ENCODE data around the gene VCX. TPM values are rescaled to one million over a fixed set of nuclear protein-coding genes. Genes with fewer than 3 reads are reported as not detected.

VCX gene
- total and polyA plus RNA-seq, 7 donors = not detected

GRCh38 chrX:7889135-7889534, 46.2 kb downstream of the VCX start:
- H3K4me3 ChIP-seq = no peak overlapping the region
- TF ChIP-seq, protein P1, sequence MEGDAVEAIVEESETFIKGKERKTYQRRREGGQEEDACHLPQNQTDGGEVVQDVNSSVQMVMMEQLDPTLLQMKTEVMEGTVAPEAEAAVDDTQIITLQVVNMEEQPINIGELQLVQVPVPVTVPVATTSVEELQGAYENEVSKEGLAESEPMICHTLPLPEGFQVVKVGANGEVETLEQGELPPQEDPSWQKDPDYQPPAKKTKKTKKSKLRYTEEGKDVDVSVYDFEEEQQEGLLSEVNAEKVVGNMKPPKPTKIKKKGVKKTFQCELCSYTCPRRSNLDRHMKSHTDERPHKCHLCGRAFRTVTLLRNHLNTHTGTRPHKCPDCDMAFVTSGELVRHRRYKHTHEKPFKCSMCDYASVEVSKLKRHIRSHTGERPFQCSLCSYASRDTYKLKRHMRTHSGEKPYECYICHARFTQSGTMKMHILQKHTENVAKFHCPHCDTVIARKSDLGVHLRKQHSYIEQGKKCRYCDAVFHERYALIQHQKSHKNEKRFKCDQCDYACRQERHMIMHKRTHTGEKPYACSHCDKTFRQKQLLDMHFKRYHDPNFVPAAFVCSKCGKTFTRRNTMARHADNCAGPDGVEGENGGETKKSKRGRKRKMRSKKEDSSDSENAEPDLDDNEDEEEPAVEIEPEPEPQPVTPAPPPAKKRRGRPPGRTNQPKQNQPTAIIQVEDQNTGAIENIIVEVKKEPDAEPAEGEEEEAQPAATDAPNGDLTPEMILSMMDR (IDR thresholded peaks at IDR 0.05) = no peak
- DNase-seq (no peak), ATAC-seq (no peak)
- no peaks in the 10 kb centered on the region for H3K9me3 ChIP-seq
- H3K4me1 ChIP-seq = no peaks in the 10 kb centered on the region
- 58 to 65% (median 64%) methylated on average over 2 of the region's 2 CpGs for WGBS, 3 donors
- intact Hi-C loops (cut with DNase I) = no loop called here
- H3K36me3 ChIP-seq (ENCODE audit: insufficient read depth in 1 of 2, low read depth in 1 of 2) = no peaks in the 10 kb centered on the region
- no peaks in the 10 kb centered on the region for H3K27me3 ChIP-seq (ENCODE audit: insufficient read depth in 3 of 3, low read length in 2 of 3)
- H3K27ac ChIP-seq = no peak overlapping the region

DNA sequence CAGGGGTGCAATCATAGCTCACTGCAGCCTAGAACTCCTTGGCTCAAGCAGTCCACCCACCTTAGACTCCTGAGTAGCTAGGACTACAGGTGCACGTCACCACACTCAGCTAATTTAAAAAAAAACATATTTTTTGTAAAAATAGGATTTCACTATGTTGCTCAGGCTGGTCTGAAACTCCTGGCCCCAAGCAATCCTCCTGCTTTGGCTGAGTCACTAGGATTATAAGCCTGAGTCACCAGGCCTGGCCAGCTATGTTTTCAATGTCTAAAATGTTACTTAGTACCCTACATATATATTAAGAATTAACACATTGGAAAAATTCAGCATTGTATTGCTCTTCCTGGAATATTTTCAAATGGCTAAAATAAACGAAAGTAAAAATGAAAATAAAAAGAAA, 46.7 kb downstream of the VCX start:
- Histone ChIP-seq H3K4me3 (no peak overlapping the region), H3K27me3 (ENCODE audit: insufficient read depth in 3 of 3, low read length in 2 of 3) (no peaks in the 10 kb centered on the region), H3K9me3 (no peaks in the 10 kb centered on the region), H3K27ac (no peak overlapping the region), H3K4me1 (no peaks in the 10 kb centered on the region), H3K36me3 (ENCODE audit: insufficient read depth in 1 of 2, low read depth in 1 of 2) (no peaks in the 10 kb centered on the region)
- intact Hi-C loops (cut with DNase I) = no loop called here
- DNase-seq (no peak), ATAC-seq (no peak)
- TF ChIP-seq, protein P1 (IDR thresholded peaks at IDR 0.05) = no peak
- WGBS, 3 donors = 79 to 83% (median 79%) methylated on average over 2 of the region's 2 CpGs

- H3K27me3 ChIP-seq (ENCODE audit: insufficient read depth in 3 of 3, low read length in 2 of 3) = no peaks in the 10 kb centered on the region
- H3K4me1 ChIP-seq = no peaks in the 10 kb centered on the region
- intact Hi-C loops (cut with DNase I) = no loop called here
- TF ChIP-seq, protein P1 (IDR thresholded peaks at IDR 0.05) = no peak
- 61 to 69% (median 68%) methylated on average over 9 of the region's 9 CpGs for WGBS, 3 donors
- H3K4me3 ChIP-seq = no peak overlapping the region
- ATAC-seq (no peak), DNase-seq (no peak)
- no peaks in the 10 kb centered on the region for H3K9me3 ChIP-seq
- H3K27ac ChIP-seq = no peak overlapping the region
- H3K36me3 ChIP-seq (ENCODE audit: insufficient read depth in 1 of 2, low read depth in 1 of 2) = peaks cover 0 to 1% of the 10 kb centered on the region in 2 donors
Observed at GRCh38 chrX:7891928-7892327, 49.0 kb downstream of the VCX start.

Other genes with a start within 250 kb of the VCX start
- gene PNPLA4, start 84.2 kb downstream of the VCX start, total RNA-seq = 10 to 100 TPM; 22.5 to 31.8 (median 25.8) TPM
- gene PNPLA4, start 84.2 kb downstream of the VCX start, polyA plus RNA-seq = 10 to 100 TPM; 13.8 to 26.0 (median 20.2) TPM

Measured in psoas muscle (tissue), 8 donors.